K562 (cell line): Measurements from ENCODE around the gene MYO16. TPM values are rescaled to one million over a fixed set of nuclear protein-coding genes. Genes with fewer than 3 reads are reported as not detected.

Experiments used
- ATAC-seq: fragments of 200-7000 bp; cut with Tn5 transposase; 3 replicates; pipeline ENCODE4 v1.9.1; 2020; ENCODE audit warnings: moderate library complexity
- BruUV-seq: library from RNA; stranded (reverse); fragments of 400-500 nt; replicated peaks from 2 replicates; lab custom pipeline; 2021; lab: Mats Ljungman, UMichigan
- CTCF ChIA-PET: fragments of 300-600 bp; formaldehyde crosslinking; extraction: SDS; loops from one replicate; lab custom pipeline; 2021; ENCODE audit warnings: low intra/inter-chr PET ratio; lab: Yijun Ruan, JAX
- POLR2A ChIA-PET: fragments of 300-600, 350-650 bp; sonication (Branson Sonifier 250); formaldehyde crosslinking; extraction: SDS; loops from one replicate; lab custom pipeline; 2021; ENCODE audit warnings: antibody characterized with exemption, inconsistent platforms; lab: Yijun Ruan, JAX
- DNase-seq, 4 experiments: peaks; one replicate each; pipeline versions ENCODE4 v3.0.0 to v3.0.0-alpha.2; 2011 to 2018; ENCODE audit warnings: low spot score in 3 of 4, mixed read lengths in 3 of 4; ENCODE audit errors: extremely low read depth in 1 of 4
- FAIRE-seq: peaks from 2 replicates; lab custom pipeline; 2011; peaks lifted over from hg19 to GRCh38; lab: Jason Lieb, UNC
- H2AFZ ChIP-seq: 2 replicates; pipeline ENCODE4 v1.6.0; 2011; ENCODE audit warnings: low read depth, low read length, control low read depth, inconsistent platforms
- H3K27ac ChIP-seq: fragments of 200-600 bp; 3 replicates; pipeline ENCODE4 v1.8.0; 2011; ENCODE audit warnings: low read depth, mild to moderate bottlenecking, control low read depth, inconsistent platforms, low read length, moderate library complexity, mixed read lengths; ENCODE audit errors: extremely low read depth
- H3K27me3 ChIP-seq, 2 experiments: fragments of 300-600 bp in 1 of 2; 2 replicates in 1 of 2; 3 replicates in 1 of 2; pipeline versions ENCODE4 v1.6.0 to v1.8.0; 2011; ENCODE audit warnings: inconsistent platforms in 2 of 2, low read length in 2 of 2, mild to moderate bottlenecking in 1 of 2, mixed read lengths in 1 of 2, moderate library complexity in 1 of 2; ENCODE audit not compliant: control insufficient read depth in 2 of 2, insufficient read depth in 2 of 2
- H3K36me3 ChIP-seq: fragments of 300-600 bp; 3 replicates; pipeline ENCODE4 v1.8.0; 2011; ENCODE audit warnings: mild to moderate bottlenecking, low read length, inconsistent platforms; ENCODE audit not compliant: control insufficient read depth, insufficient read depth
- H3K4me1 ChIP-seq, 2 experiments: fragments of 200-600 bp in 1 of 2; replicated peaks in 1 of 2; 2 replicates in 1 of 2; 3 replicates in 1 of 2; pipeline versions ENCODE4 v1.5.1 to v1.8.0; 2011; ENCODE audit warnings: inconsistent platforms in 2 of 2, low read length in 2 of 2, mild to moderate bottlenecking in 1 of 2, mixed read lengths in 1 of 2, moderate library complexity in 1 of 2; ENCODE audit not compliant: control insufficient read depth in 2 of 2, insufficient read depth in 2 of 2
- H3K4me2 ChIP-seq: 2 replicates; pipeline ENCODE4 v1.6.1; 2011; ENCODE audit warnings: low read length, control low read depth, inconsistent platforms, mixed read lengths; ENCODE audit not compliant: insufficient read depth
- H3K4me3 ChIP-seq: fragments of 200-600 bp; sonication (generic), shearing (Covaris generic); 2 replicates; pipeline ENCODE4 v1.5.1; 2016; ENCODE audit warnings: control low read depth, inconsistent platforms
- H3K79me2 ChIP-seq: fragments of 200-600 bp; 3 replicates; pipeline ENCODE4 v1.8.0; 2011; ENCODE audit warnings: low read length, inconsistent platforms; ENCODE audit not compliant: control insufficient read depth, insufficient read depth
- H3K9ac ChIP-seq, 2 experiments: 2 replicates each; pipeline versions ENCODE4 v1.6.0 to v1.6.1; 2011; ENCODE audit warnings: low read depth in 2 of 2, low read length in 2 of 2, control low read depth in 1 of 2, inconsistent platforms in 1 of 2, mild to moderate bottlenecking in 1 of 2, mixed read lengths in 1 of 2; ENCODE audit not compliant: insufficient read depth in 1 of 2
- H3K9me1 ChIP-seq: one replicate; pipeline ENCODE4 v1.6.0; 2011; ENCODE audit warnings: inconsistent platforms, mild to moderate bottlenecking, low read length, moderate library complexity; ENCODE audit not compliant: control insufficient read depth, insufficient read depth
- H3K9me3 ChIP-seq: replicated peaks from 2 replicates; pipeline ENCODE4 v1.5.1; 2011; ENCODE audit warnings: low read depth, low read length, inconsistent platforms; ENCODE audit not compliant: control insufficient read depth, insufficient read depth
- H4K20me1 ChIP-seq: replicated peaks from 2 replicates; pipeline ENCODE4 v1.6.1; 2011; ENCODE audit warnings: low read length, inconsistent platforms, mixed read lengths; ENCODE audit not compliant: control insufficient read depth, insufficient read depth
- CREB1 ChIP-seq, 2 experiments: sonication (generic) in 1 of 2; formaldehyde crosslinking in 1 of 2; IDR thresholded peaks; 2 replicates each; pipeline versions ENCODE4 v1.6.1 to v1.8.0; 2012 to 2022; ENCODE audit warnings: inconsistent platforms in 1 of 2, mild to moderate bottlenecking in 1 of 2, missing genetic modification reagents in 1 of 2, moderate library complexity in 1 of 2
- HES1 ChIP-seq: fragments of 450-650 bp; IDR thresholded peaks from 2 replicates; pipeline ENCODE4 v1.6.1; 2016; ENCODE audit warnings: low read depth, mild to moderate bottlenecking, moderate library complexity
- HEY1 ChIP-seq: fragments of 250-450 bp; sonication (Bioruptor Pico); IDR thresholded peaks from 2 replicates; pipeline ENCODE4 v1.5.0; 2020; ENCODE audit warnings: mild to moderate bottlenecking, moderate library complexity, borderline replicate concordance
- HSF4 ChIP-seq: fragments of 250-450 bp; sonication (Bioruptor Pico); IDR thresholded peaks from 2 replicates; pipeline ENCODE4 v2.1.2; 2022; ENCODE audit warnings: mild to moderate bottlenecking, moderate library complexity, borderline replicate concordance
- KDM5B ChIP-seq: fragments of 200-600 bp; sonication (generic); IDR thresholded peaks from 2 replicates; pipeline ENCODE4 v1.6.1; 2012; ENCODE audit warnings: low read depth, mild to moderate bottlenecking, moderate library complexity, low read length, control low read depth, inconsistent platforms; ENCODE audit not compliant: insufficient replicate concordance
- NFE2 ChIP-seq: IDR thresholded peaks from 2 replicates; pipeline ENCODE4 v1.6.1; 2014; ENCODE audit warnings: antibody characterized with exemption, low read depth
- NFE2L1 ChIP-seq: fragments of 450-650 bp; IDR thresholded peaks from 2 replicates; pipeline ENCODE4 v1.6.1; 2016; ENCODE audit warnings: missing genetic modification characterization, low read depth, mild to moderate bottlenecking, missing compliant biosample characterization, moderate library complexity, borderline replicate concordance
- ZBTB12 ChIP-seq: fragments of 250-450 bp; sonication (Bioruptor Pico); IDR thresholded peaks from 2 replicates; pipeline ENCODE4 v1.4.0; 2020
- ZBTB7A ChIP-seq: IDR thresholded peaks from 2 replicates; pipeline ENCODE4 v1.6.1; 2011; ENCODE audit warnings: low read depth, mild to moderate bottlenecking, low read length, moderate library complexity, borderline replicate concordance; ENCODE audit not compliant: control insufficient read depth
- ZNF77 ChIP-seq: fragments of 250-450 bp; sonication (Bioruptor Pico); IDR thresholded peaks from 2 replicates; pipeline ENCODE4 v1.5.0; 2020
- WGBS: fragments of 100-300 bp; shearing (Covaris generic); methylation state at CpG from one replicate; pipeline ENCODE4 v1.1.6; 2016; ENCODE audit warnings: low coverage, mixed read lengths; ENCODE audit not compliant: insufficient coverage; ENCODE audit errors: missing lambda C conversion rate; 5-methylcytosine and 5-hydroxymethylcytosine counted together
- in situ Hi-C: fragments of 300-500 bp; cut with MboI; formaldehyde crosslinking; loops from 4 replicates; pipeline ENCODE4 v1.15.0; 2018; ENCODE audit warnings: inconsistent platforms, mixed read lengths
- intact Hi-C: fragments of 100-400 bp; cut with micrococcal nuclease; formaldehyde crosslinking; loops from 2 replicates; pipeline ENCODE4 v1.14.2; 2022
- polyA plus RNA-seq, 8 experiments: library from polyadenylated mRNA; depleted of rRNA in 4 of 8; stranded (reverse) in 5 of 8; unstranded in 3 of 8; fragments of >200 nt; fragmentation: Nextera tagmentation in 2 of 8; fragmentation: Illumina TruSeq in 1 of 8; extraction: Ambion mirVana in 2 of 8; extraction: Trizol in 1 of 8; gene quantifications; 2 replicates each; pipeline versions ENCODE4 v1.2.1 to v1.2.3, GENCODE V29; 2011 to 2014; ENCODE audit warnings: inconsistent platforms in 1 of 8, missing spikeins in 1 of 8
- total RNA-seq, 7 experiments: library from RNA; depleted of rRNA in 6 of 7; stranded (reverse); fragments of >200 nt in 6 of 7; fragmentation: Illumina TruSeq in 2 of 7; extraction: Trizol in 2 of 7; gene quantifications; 2 replicates each; pipeline versions ENCODE4 v1.2.1 to v1.2.3, GENCODE V29; 2011 to 2021; ENCODE audit warnings: low replicate concordance in 1 of 7

MYO16 gene
- total and polyA plus RNA-seq, 9 of the 15 experiments (the other 6 are each of a cell fraction or from before 2014, with no cell fraction given), result 4.3 to 45.7 (median 12.1) TPM

- Histone ChIP-seq H3K9me3 (no peaks in the 10 kb centered on the region), H3K27me3 (no peaks in the 10 kb centered on the region), H3K27ac (no peak overlapping the region), H3K4me1 (no peaks in the 10 kb centered on the region), H3K9ac (no peak overlapping the region), H2AFZ (no peak overlapping the region), H3K4me2 (no peak overlapping the region), H3K36me3 (no peaks in the 10 kb centered on the region), H3K4me3 (no peak overlapping the region), H3K79me2 (no peaks in the 10 kb centered on the region), H4K20me1 (no peaks in the 10 kb centered on the region), H3K9me1 (no peaks in the 10 kb centered on the region)
- WGBS, result 41% methylated on average over 2 of the region's 2 CpGs
- no peak for ATAC-seq
- no peak for FAIRE-seq
- in situ Hi-C loops, result no loop called here
- CTCF ChIA-PET, result no interaction called here
- intact Hi-C loops, result no loop called here
- BruUV-seq, result no TSS peak
- TF ChIP-seq NFE2, result no peak
- TF ChIP-seq HEY1, result no peak
- TF ChIP-seq HSF4 (CRISPR knock-in tag), result no peak
- no peak for TF ChIP-seq CREB1 (IDR thresholded peaks at IDR 0.05)
- no peak for TF ChIP-seq CREB1 (CRISPR knock-in tag; IDR thresholded peaks at IDR 0.05)
- no peak for TF ChIP-seq HES1
- TF ChIP-seq ZNF77, result no peak
- TF ChIP-seq ZBTB12, result no peak
- TF ChIP-seq ZBTB7A, result no peak
- no peak for TF ChIP-seq NFE2L1 (tag)
- no peak for TF ChIP-seq KDM5B
- DNase-seq, result no peak
- POLR2A ChIA-PET, result no interaction called here
These were observed 113.5 kb downstream of the MYO16 start for GRCh38 chr13:108742701-108743451.
